HG03097 (cell line): ENCODE measurements around the gene BAZ2B.

Source experiments
- ATAC-seq: cut with Tn5 transposase; IDR thresholded peaks from one replicate; pipeline ENCODE4 v1.9.1; 2021; ENCODE audit not compliant: unreplicated experiment, low FRiP score

BAZ2B gene

GRCh38 chr2:159617646-159618045, 1.3 kb upstream of the BAZ2B start:
- no peak for ATAC-seq

- ATAC-seq: no peak
These were observed 752 bp upstream of the BAZ2B start for GRCh38 chr2:159617100-159617499.

DNA sequence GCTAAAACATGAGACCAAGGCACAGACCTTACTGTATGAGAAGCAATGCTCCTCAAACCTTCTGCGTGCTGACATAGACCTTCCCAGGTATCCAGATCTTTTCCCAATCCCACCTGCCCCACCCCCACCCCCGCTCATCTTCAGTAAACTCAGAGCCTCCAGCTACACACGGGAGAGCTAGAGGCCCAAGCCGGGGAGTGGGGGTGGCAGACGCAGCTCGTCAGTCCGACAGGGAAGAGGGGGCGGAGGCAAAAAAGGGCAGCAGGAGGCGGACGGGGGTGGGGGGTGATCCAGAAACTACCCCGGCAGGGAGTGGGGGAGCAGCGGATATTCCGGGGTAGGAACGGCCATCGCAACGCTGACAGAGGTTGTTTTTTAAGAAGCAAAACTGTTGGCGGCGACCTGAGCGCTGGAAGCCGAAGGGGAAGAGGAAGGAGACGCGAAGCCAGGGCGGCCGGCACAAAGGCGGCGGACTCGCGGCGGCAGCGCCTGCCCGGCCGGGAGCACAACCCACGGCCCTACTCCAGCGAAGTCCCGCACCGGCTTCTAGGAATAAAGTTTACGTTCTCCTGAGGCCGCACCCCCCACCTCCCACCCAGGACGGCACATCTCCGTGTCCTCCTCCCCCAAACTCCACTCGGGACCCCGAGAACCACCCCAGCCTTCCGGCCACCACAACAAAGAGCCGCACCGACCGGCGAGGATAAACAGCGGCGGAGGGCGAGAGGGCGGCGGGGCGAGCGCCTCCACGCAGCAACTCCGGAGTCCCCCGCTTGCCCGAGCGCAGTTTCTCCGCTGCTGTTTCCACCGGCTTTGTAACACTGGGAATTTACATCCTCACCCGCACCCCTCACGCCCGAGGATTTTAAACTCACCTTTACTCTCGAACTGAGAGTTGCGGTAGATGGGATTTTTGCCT, 722 bp downstream of the BAZ2B start:
- peak; percentile 52 for ATAC-seq

DNA sequence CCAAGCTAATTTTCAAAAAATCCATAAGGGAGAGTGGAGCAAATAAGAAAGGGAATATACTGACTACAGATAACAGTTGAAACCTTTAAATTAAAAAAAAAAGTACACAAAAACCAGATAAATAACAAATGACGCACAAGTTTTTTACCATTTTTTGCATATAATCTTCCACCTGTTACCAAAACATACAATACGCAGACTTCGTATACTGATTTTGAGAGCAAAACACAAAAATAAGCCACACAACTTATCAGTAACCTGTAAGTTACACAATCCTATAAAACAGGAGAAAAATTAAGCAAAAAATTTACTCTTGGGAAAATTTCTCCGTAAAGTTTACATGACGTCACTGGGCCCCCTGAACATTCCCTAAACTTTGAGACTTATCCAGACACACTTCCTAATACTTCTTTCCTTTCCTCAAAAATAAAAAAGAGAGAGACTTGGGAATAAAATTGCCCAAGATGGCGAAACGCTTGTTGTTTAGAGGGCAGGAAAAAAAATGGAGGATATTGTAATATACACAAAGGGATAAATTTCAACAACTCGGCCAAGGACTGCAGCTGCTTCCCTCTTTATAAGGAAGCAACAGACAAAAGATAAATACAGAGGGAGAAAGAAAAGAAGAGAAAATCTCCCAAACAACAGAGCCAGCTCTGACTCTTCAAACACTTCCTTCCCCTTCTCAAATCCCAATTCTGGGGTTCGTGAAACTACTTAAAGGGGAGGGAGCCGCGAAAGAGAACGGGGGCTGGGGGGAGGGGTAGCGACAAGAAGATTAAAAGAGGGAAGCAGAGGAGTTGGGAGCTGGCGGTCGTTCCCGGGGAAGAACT, 1.6 kb downstream of the BAZ2B start:
- no peak for ATAC-seq

- ATAC-seq: no peak
These were observed 2.6 kb downstream of the BAZ2B start for GRCh38 chr2:159613651-159614285.

GRCh38 chr2:159613091-159613490, 3.3 kb downstream of the BAZ2B start:
- ATAC-seq: no peak

- ATAC-seq: no peak
These were observed 4.0 kb downstream of the BAZ2B start for GRCh38 chr2:159612255-159612901.

GRCh38 chr2:159609811-159610549, 6.4 kb downstream of the BAZ2B start:
- no peak for ATAC-seq

DNA sequence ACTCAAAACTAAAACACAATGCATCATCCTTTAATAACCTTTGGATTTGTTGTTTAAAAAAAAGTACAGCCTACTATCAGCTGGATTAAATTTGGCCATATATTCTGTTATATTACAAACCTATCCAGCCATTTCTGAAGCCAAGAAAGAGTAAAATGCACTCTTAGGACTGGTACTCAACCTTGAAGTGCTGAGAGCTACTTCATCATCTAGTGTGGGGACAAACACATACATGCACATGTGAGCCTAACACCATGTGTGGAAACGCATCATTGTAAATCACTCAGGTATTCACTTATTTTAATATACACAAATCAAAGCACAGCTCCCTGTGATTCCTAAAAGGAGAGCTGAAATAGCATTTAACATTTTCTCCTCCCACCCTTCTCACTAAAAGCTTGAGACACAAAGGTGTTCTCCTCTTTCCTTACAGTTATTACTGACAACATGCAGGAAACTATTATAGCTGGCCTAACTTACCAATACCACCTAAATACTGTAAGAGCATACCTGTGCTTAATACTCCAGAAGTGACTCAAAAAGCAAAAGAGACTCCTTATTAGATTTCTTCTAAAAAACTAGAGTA, 7.5 kb downstream of the BAZ2B start:
- ATAC-seq: no peak

DNA sequence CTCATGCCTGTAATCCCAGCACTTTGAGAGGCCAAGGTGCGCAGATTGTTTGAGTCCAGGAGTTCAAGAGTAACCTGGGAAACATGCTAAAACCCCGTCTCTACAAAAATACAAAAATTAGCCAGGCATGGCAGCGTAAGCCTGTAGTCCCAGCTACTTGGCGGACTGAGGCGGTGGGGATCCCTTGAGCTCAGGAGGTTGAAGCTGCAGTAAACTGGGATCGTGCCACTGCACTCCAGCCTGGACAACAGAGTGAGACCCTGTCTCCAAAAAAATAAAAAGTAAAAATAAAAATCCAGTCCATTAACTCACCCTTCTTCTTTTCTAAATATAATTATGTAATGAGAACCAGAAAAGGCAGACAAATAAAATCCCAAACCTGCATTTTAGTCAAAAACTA, 8.2 kb downstream of the BAZ2B start:
- ATAC-seq: no peak

- ATAC-seq: no peak
These were observed 10.1 kb downstream of the BAZ2B start for GRCh38 chr2:159606287-159606686.

DNA sequence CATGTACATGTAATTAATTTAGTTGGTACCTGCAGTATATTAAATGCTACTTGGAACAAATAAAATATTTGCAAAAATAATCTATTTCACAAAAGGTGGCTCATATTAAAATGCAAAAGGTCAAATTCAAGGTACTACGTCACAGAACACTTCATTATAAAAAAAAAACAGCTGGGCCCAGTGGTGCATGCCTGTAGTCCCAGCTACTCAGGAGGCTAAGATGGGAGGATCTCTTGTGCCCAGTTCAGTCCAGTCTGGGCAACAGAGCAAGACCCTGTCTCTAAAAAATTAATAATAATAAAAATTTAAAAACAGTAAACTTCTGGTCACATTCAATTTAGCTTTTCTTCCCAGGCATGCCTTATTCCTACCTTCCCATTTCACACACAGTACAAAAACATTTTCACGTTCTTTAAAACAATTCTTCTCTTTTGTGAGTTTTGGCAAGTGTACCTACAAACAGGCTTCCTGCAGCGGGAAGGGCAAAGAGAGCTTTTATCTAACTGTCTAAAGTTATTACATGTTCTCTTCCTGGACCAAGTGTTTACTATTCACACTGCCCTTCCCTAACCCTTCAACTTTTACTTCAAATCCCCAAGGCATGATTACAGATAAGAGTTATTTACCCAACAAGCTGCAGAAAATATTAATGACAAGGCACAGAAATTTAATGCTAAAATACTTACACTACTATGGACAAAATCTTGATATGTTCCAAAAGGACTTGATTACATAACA, 10.7 kb downstream of the BAZ2B start:
- ATAC-seq: no peak

DNA sequence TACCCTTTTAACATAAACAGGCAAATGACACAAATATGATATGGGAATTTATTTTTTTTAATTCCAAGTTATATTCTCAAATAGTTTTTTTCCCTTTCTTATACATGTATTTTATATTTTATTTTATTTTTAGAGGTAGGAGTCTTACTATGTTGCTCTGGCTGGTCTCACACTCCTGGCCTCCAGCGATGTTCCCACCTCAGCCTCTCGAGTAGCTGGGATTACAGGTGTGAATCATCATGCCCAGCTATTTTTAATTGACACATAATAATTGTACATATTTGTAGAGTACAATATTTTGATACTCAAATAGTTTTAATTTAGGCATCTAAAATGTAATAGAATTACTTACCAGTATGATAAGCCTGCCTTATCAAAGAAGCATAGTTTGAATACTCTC, 12.2 kb downstream of the BAZ2B start:
- ATAC-seq: no peak

DNA sequence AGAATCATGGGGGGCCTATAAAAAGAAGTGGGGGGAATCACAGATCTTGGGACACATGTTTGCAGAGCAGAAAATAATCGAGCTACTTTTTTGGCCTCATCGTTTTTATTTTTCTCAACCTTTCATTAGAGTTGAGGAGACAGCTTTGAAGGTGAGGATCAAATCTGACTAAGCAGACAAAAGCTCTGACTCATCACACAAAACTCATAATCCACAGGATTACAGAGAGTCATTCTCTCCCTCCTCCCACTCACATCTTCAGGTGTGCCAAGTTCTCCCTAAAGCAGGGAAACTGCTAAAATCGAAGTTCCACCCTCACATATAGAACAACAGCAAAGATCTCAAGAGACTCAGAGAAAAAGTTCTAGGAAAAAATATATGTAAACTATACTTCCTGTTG, 15.6 kb downstream of the BAZ2B start:
- no peak for ATAC-seq

DNA sequence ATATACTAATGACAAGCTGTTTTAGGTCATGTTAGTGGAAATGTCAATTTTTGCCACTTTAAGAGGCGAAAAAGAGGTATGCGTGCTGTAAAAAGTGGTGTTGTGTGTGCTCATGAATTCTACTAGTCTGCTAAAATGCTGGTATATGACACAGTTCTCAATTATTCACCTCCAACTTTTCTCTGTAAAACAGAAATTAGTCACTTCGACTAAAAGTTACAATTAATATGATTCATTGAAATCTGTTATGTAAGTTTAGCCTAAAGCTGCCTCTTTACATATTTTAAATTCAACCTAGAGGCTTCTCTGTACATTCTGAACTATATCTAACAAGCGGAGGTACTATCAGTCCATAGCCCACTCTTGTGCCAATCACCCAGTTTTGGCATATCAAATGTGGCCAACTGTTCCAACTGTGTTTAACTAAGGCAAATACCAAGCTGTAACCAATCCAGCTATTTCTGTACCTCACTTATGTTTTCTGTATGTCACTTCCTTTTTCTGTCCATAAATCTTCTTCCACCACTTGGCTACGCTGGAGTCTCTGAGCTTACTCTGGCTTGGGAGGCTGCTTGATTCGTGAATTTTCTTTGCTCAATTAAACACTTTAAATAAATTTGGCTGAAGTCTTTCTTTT, 20.8 kb downstream of the BAZ2B start:
- ATAC-seq: no peak

- ATAC-seq: no peak
These were observed 23.9 kb downstream of the BAZ2B start for GRCh38 chr2:159592441-159592840.

- ATAC-seq: no peak
These were observed 25.1 kb downstream of the BAZ2B start for GRCh38 chr2:159591221-159591620.

DNA sequence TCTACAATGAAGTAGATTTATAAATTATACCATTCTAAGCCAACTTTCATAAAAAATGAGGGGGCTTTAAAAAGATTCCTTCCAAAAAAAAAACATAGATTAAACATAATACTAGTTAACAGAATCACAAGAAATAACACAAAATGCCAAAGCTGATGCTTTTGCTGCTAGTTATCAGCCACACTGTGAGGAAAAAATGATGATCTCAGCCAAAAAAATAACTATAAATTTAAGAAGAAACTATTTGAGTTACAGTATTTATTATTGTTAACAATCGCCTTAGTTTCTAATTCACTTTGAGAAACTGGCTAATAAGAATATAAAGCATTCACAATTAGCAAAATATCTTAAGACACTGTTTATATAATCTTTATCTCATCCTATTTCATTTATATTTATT, 27.1 kb downstream of the BAZ2B start:
- ATAC-seq: no peak

GRCh38 chr2:159586034-159586433, 30.3 kb downstream of the BAZ2B start:
- ATAC-seq: no peak
